ENCODE results near the gene ADA.

ADA gene

GRCh38 chr20:44649126-44649525 lies 2.4 kb downstream of the ADA start:
- DNase-seq (ENCODE audit: insufficient read length, low spot score) (no peak), FAIRE-seq (no peak)
- TF ChIP-seq CTCF (IDR thresholded peaks at IDR 0.05; ENCODE audit: insufficient read depth, missing control alignments): no peak

DNA sequence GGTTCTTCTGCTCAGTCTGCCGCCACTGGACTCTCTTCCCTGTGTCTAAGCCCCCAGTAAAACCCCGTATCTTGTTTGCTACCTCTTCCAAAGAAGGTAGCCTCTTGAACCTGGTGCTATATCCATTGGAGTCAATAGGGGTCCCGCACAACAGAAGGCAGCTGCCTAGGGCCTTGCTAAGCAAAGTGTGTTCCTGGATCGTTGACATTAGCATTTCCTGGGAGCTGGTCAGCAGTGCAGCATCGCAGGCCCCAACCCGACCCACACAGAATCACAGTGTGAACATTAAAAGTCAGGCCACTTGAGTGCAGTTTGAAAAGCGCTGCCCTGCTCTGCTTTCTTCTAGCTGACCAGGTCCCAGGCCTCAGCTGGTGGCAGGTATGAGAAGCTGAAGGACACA lies 2.9 kb downstream of the ADA start:
- no peak for DNase-seq (ENCODE audit: insufficient read length, low spot score)
- no peak for FAIRE-seq

DNA sequence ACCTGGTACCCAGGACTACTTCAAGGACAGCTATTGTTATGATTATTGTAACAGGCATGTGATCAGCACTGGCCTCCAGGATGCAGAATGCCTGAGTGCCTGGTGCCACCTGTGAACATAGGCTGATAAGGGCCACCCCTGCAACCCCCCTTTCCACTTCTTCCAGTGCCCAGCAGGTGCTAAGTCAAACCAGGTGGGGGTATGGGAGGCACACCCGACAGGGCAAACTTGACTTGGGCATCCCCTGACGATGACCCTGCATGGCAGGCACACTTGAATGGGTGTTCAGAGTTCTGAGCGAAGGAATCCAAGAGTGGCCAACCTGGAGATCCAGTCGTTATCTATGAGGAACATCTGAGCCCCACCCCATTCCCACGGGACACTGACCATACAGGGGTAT lies 3.4 kb downstream of the ADA start:
- no peak for TF ChIP-seq CTCF (IDR thresholded peaks at IDR 0.05; ENCODE audit: insufficient read depth, missing control alignments)
- no peak for DNase-seq (ENCODE audit: insufficient read length, low spot score)
- FAIRE-seq: no peak

More for the DNA sequence above, 2.9 kb downstream of the ADA start:
- no peak for TF ChIP-seq CTCF (IDR thresholded peaks at IDR 0.05; ENCODE audit: insufficient read depth, missing control alignments)

DNA sequence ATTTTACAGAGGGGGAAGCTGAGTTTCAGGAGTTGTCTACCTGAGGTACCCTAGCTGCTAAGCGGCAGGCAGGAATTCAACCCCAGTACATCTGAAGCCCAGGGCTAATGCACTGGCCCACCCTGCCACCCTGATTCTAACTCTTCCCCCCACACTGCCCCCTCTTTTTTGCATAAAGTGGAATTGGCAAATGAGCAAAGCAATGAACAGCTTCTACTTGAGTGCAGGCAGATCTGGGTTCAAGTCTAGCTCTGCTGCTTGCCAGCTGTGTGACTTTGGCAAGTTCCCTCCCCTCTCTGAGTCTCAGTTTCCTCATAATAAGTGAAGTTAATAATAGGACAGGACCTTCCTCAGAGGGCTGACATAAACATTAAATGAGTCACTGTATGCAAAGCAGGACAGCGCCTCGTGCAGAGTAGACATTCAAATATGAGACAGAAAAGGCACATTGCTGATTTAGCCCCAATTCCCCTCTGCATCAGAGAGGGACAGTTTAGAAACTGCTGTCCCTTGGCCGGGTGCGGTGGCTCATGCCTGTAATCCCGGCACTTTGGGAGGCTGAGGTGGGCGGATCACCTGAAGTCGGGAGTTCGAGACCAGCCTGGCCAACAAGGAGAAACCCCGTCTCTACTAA lies 4.7 kb downstream of the ADA start:
- FAIRE-seq: no peak
- TF ChIP-seq CTCF (IDR thresholded peaks at IDR 0.05; ENCODE audit: insufficient read depth, missing control alignments): no peak
- DNase-seq (ENCODE audit: insufficient read length, low spot score): no peak

DNA sequence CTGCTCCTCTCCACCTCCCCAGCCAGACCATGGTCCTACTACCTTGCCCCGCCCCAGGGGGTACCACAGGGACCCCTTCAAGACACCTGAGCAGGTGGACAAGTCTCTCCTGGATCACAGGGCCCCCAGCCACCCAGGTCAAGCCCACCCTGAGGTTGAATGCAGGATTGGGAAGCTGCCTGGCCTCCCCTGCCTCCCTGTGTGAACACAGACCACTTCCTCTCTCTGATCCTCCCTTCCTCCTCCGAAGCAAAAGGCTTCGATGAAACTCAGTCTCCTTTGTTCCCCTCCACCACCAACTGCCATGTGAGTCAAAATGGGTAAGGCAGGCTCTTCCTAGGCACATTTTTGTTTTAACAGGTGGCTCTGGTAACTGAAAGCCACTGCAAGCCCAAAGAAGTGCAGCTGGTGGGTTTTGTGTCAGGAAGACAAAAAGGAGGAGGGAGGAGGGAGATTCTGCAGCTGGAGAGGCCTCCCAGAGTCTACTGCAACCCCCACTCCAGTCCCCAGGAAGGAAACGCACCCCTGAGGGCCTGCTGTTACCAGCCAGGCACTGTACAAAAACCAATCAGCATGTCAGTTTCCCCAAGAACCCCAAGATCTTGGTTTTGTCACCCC lies 5.4 kb downstream of the ADA start:
- DNase-seq (ENCODE audit: insufficient read length, low spot score): no peak
- FAIRE-seq: no peak
- no peak for TF ChIP-seq CTCF (IDR thresholded peaks at IDR 0.05; ENCODE audit: insufficient read depth, missing control alignments)

- TF ChIP-seq CTCF (IDR thresholded peaks at IDR 0.05; ENCODE audit: insufficient read depth, missing control alignments): no peak
- FAIRE-seq (no peak), DNase-seq (ENCODE audit: insufficient read length, low spot score) (no peak)
Measured at GRCh38 chr20:44644667-44645131, 6.8 kb downstream of the ADA start.

GRCh38 chr20:44644230-44644617 lies 7.3 kb downstream of the ADA start:
- FAIRE-seq: no peak
- no peak for DNase-seq (ENCODE audit: insufficient read length, low spot score)
- TF ChIP-seq CTCF (IDR thresholded peaks at IDR 0.05; ENCODE audit: insufficient read depth, missing control alignments): no peak

Measured in D721Med (cell line).